Measurements from ENCODE around the gene OMP. TPM values are rescaled to one million over a fixed set of nuclear protein-coding genes. Genes with fewer than 3 reads are reported as not detected.

Gene OMP
- total RNA-seq, 2 experiments from 2014 or later = not detected

GRCh38 chr11:77126861-77127234, 24.2 kb downstream of the OMP start:
- DNase-seq (no peak), ATAC-seq (ENCODE audit: poor library complexity) (no peak)
- Mint-ChIP-seq H3K4me3 (no peak overlapping the region), H3K27me3 (no peaks in the 10 kb centered on the region), H3K4me1 (ENCODE audit: low read depth) (peaks cover 12% of the 10 kb centered on the region), H3K27ac (no peak overlapping the region), H3K36me3 (ENCODE audit: low read depth) (no peaks in the 10 kb centered on the region), H3K9me3 (no peaks in the 10 kb centered on the region)
- ChIA-PET POLR2A (interaction anchor here (0.6 kb wide), 1 partner anchor 38 kb away, joined by 3 read pairs; no protein-coding TSS in a partner anchor), CTCF (interaction anchor here (0.7 to 2.4 kb wide), 8 partner anchors 16 to 492 kb away, joined by 3 to 23 read pairs (median 4); no protein-coding TSS in a partner anchor)
- intact Hi-C loops (cut with DNase I, micrococcal nuclease) = loop anchor here (1.0 to 2.0 kb wide), 3 partner anchors 61 to 492 kb away; no protein-coding TSS in a partner anchor
- no peak overlapping the region for H3K27ac ChIP-seq (ENCODE audit: low read depth in 1 of 2, low read length in 2 of 2)
- no peaks in the 10 kb centered on the region for H3K9me3 ChIP-seq (ENCODE audit: control insufficient read depth in 1 of 2, insufficient read depth in 1 of 2, low read length in 2 of 2)
- peak overlapping the region; percentile 56 for H3K4me3 ChIP-seq (ENCODE audit: low read length)
- H3K4me1 ChIP-seq (ENCODE audit: insufficient read depth, low read length) = peaks cover 14% of the 10 kb centered on the region
- H3K27me3 ChIP-seq (ENCODE audit: control insufficient read depth in 1 of 2, insufficient read depth in 2 of 2, low read length in 2 of 2) = peaks cover 3 to 4% of the 10 kb centered on the region in 2 experiments
- TF ChIP-seq CTCF (IDR thresholded peaks at IDR 0.05) = no peak
- H3K36me3 ChIP-seq (ENCODE audit: insufficient read depth, low read length) = no peaks in the 10 kb centered on the region

- peak; percentile 20 to 76 (median 51) for DNase-seq
- H3K9me3 ChIP-seq (ENCODE audit: control insufficient read depth in 1 of 2, insufficient read depth in 1 of 2, low read length in 2 of 2) = no peaks in the 10 kb centered on the region
- peaks cover 14% of the 10 kb centered on the region for H3K4me1 ChIP-seq (ENCODE audit: insufficient read depth, low read length)
- POLR2A ChIA-PET = no interaction called here
- ATAC-seq (ENCODE audit: poor library complexity) = peak; percentile 83
- intact Hi-C loops (cut with DNase I, micrococcal nuclease) = loop anchor here (1.0 to 2.0 kb wide), 3 partner anchors 61 to 491 kb away; no protein-coding TSS in a partner anchor
- no peak overlapping the region for H3K27ac ChIP-seq (ENCODE audit: low read depth in 1 of 2, low read length in 2 of 2)
- H3K36me3 Mint-ChIP-seq (ENCODE audit: low read depth) = no peaks in the 10 kb centered on the region
- peaks cover 3 to 4% of the 10 kb centered on the region in 2 experiments for H3K27me3 ChIP-seq (ENCODE audit: control insufficient read depth in 1 of 2, insufficient read depth in 2 of 2, low read length in 2 of 2)
- peak overlapping the region; percentile 56 for H3K4me3 ChIP-seq (ENCODE audit: low read length)
- no peaks in the 10 kb centered on the region for H3K9me3 Mint-ChIP-seq
- H3K4me1 Mint-ChIP-seq (ENCODE audit: low read depth) = peaks cover 12% of the 10 kb centered on the region
- CTCF ChIA-PET = interaction anchor here (0.7 to 2.4 kb wide), 8 partner anchors 15 to 492 kb away, joined by 3 to 23 read pairs (median 4); no protein-coding TSS in a partner anchor
- no peaks in the 10 kb centered on the region for H3K27me3 Mint-ChIP-seq
- peak; percentile 99 for TF ChIP-seq CTCF (IDR thresholded peaks at IDR 0.05)
- peak overlapping the region; percentile 74 for H3K4me3 Mint-ChIP-seq
- no peaks in the 10 kb centered on the region for H3K36me3 ChIP-seq (ENCODE audit: insufficient read depth, low read length)
- no peak overlapping the region for H3K27ac Mint-ChIP-seq
These were observed 24.7 kb downstream of the OMP start for GRCh38 chr11:77127235-77127911.

- DNase-seq (no peak), ATAC-seq (ENCODE audit: poor library complexity) (no peak)
- H3K9me3 ChIP-seq (ENCODE audit: control insufficient read depth in 1 of 2, insufficient read depth in 1 of 2, low read length in 2 of 2) = no peaks in the 10 kb centered on the region
- H3K4me3 ChIP-seq (ENCODE audit: low read length) = peak within 1 kb of the TSS; percentile 56
- intact Hi-C loops (cut with DNase I, micrococcal nuclease) = loop anchor here (1.0 to 2.0 kb wide), 3 partner anchors 60 to 491 kb away; no protein-coding TSS in a partner anchor
- peaks cover 14% of the 10 kb centered on the region for H3K4me1 ChIP-seq (ENCODE audit: insufficient read depth, low read length)
- H3K36me3 ChIP-seq (ENCODE audit: insufficient read depth, low read length) = no peaks in the 10 kb centered on the region
- H3K9me3 Mint-ChIP-seq = no peaks in the 10 kb centered on the region
- H3K27ac Mint-ChIP-seq = no peak within 1 kb of the TSS
- POLR2A ChIA-PET = no interaction called here
- H3K27me3 ChIP-seq (ENCODE audit: control insufficient read depth in 1 of 2, insufficient read depth in 2 of 2, low read length in 2 of 2) = peaks cover 3 to 4% of the 10 kb centered on the region in 2 experiments
- H3K4me3 Mint-ChIP-seq = peak within 1 kb of the TSS; percentile 74
- H3K27ac ChIP-seq (ENCODE audit: low read depth in 1 of 2, low read length in 2 of 2) = no peak within 1 kb of the TSS
- no peak for TF ChIP-seq CTCF (IDR thresholded peaks at IDR 0.05)
- no peaks in the 10 kb centered on the region for H3K27me3 Mint-ChIP-seq
- CTCF ChIA-PET = interaction anchor here (1.0 to 2.4 kb wide), 5 partner anchors 14 to 491 kb away, joined by 3 to 23 read pairs (median 8); no protein-coding TSS in a partner anchor
- H3K36me3 Mint-ChIP-seq (ENCODE audit: low read depth) = no peaks in the 10 kb centered on the region
- H3K4me1 Mint-ChIP-seq (ENCODE audit: low read depth) = peaks cover 12% of the 10 kb centered on the region
These were observed 25.5 kb downstream of the OMP start, which contains the start of gene MYO7A for GRCh38 chr11:77127920-77128691. Gene MYO7A (plus strand): TSS chr11:77128246. CDS start chr11:77130635, 2,389 bp downstream.
